ENCODE measurements around the gene MPST.

MPST gene

GRCh38 chr22:37018815-37019308, 680 bp upstream of the MPST start:
- FAIRE-seq (no peak), DNase-seq (ENCODE audit: insufficient read length, low spot score) (no peak)
- TF ChIP-seq SPI1 (IDR thresholded peaks at IDR 0.05; ENCODE audit: low read depth, low read length), result no peak
- TF ChIP-seq POLR2A (IDR thresholded peaks at IDR 0.05; ENCODE audit: low read depth, low read length), result no peak
- no peak for TF ChIP-seq PAX5 (IDR thresholded peaks at IDR 0.05; ENCODE audit: insufficient read depth, low read length, severe bottlenecking)
- TF ChIP-seq TAF1 (IDR thresholded peaks at IDR 0.05; ENCODE audit: low read depth, low read length), result no peak
- TF ChIP-seq POU2F2 (IDR thresholded peaks at IDR 0.05; ENCODE audit: low read depth, low read length), result no peak
- TF ChIP-seq POLR2AphosphoS5 (IDR thresholded peaks at IDR 0.05; ENCODE audit: low read depth, low read length), result no peak

GRCh38 chr22:37020192-37020479, 594 bp downstream of the MPST start:
- TF ChIP-seq POLR2A (IDR thresholded peaks at IDR 0.05; ENCODE audit: low read depth, low read length), result no peak
- no peak for TF ChIP-seq POLR2AphosphoS5 (IDR thresholded peaks at IDR 0.05; ENCODE audit: low read depth, low read length)
- no peak for TF ChIP-seq POU2F2 (IDR thresholded peaks at IDR 0.05; ENCODE audit: low read depth, low read length)
- no peak for TF ChIP-seq PAX5 (IDR thresholded peaks at IDR 0.05; ENCODE audit: insufficient read depth, low read length, severe bottlenecking)
- TF ChIP-seq SPI1 (IDR thresholded peaks at IDR 0.05; ENCODE audit: low read depth, low read length), result no peak
- TF ChIP-seq TAF1 (IDR thresholded peaks at IDR 0.05; ENCODE audit: low read depth, low read length), result no peak
- FAIRE-seq (peak; percentile 85), DNase-seq (ENCODE audit: insufficient read length, low spot score) (no peak)

- no peak for TF ChIP-seq POLR2AphosphoS5 (IDR thresholded peaks at IDR 0.05; ENCODE audit: low read depth, low read length)
- no peak for TF ChIP-seq POU2F2 (IDR thresholded peaks at IDR 0.05; ENCODE audit: low read depth, low read length)
- no peak for TF ChIP-seq POLR2A (IDR thresholded peaks at IDR 0.05; ENCODE audit: low read depth, low read length)
- TF ChIP-seq PAX5 (IDR thresholded peaks at IDR 0.05; ENCODE audit: insufficient read depth, low read length, severe bottlenecking), result no peak
- TF ChIP-seq TAF1 (IDR thresholded peaks at IDR 0.05; ENCODE audit: low read depth, low read length), result no peak
- TF ChIP-seq SPI1 (IDR thresholded peaks at IDR 0.05; ENCODE audit: low read depth, low read length), result no peak
- FAIRE-seq, result peak; percentile 45
- no peak for DNase-seq (ENCODE audit: insufficient read length, low spot score)
These were observed 1.5 kb downstream of the MPST start for GRCh38 chr22:37021041-37021440.

- FAIRE-seq (peak; percentile 66), DNase-seq (ENCODE audit: insufficient read length, low spot score) (peak; percentile 80)
- TF ChIP-seq SPI1 (IDR thresholded peaks at IDR 0.05; ENCODE audit: low read depth, low read length), result peak; percentile 65
- no peak for TF ChIP-seq PAX5 (IDR thresholded peaks at IDR 0.05; ENCODE audit: insufficient read depth, low read length, severe bottlenecking)
- no peak for TF ChIP-seq TAF1 (IDR thresholded peaks at IDR 0.05; ENCODE audit: low read depth, low read length)
- TF ChIP-seq POLR2A (IDR thresholded peaks at IDR 0.05; ENCODE audit: low read depth, low read length), result no peak
These were observed 2.4 kb downstream of the MPST start for GRCh38 chr22:37021710-37022482.

- FAIRE-seq (no peak), DNase-seq (ENCODE audit: insufficient read length, low spot score) (no peak)
- TF ChIP-seq POLR2AphosphoS5 (IDR thresholded peaks at IDR 0.05; ENCODE audit: low read depth, low read length) (no peak), PAX5 (IDR thresholded peaks at IDR 0.05; ENCODE audit: insufficient read depth, low read length, severe bottlenecking) (no peak), POU2F2 (IDR thresholded peaks at IDR 0.05; ENCODE audit: low read depth, low read length) (no peak), TAF1 (IDR thresholded peaks at IDR 0.05; ENCODE audit: low read depth, low read length) (no peak)
These were observed 3.2 kb downstream of the MPST start for GRCh38 chr22:37022483-37023337.

GRCh38 chr22:37023743-37024338, 4.3 kb downstream of the MPST start:
- no peak for TF ChIP-seq POLR2AphosphoS5 (IDR thresholded peaks at IDR 0.05; ENCODE audit: low read depth, low read length)
- no peak for TF ChIP-seq POU2F2 (IDR thresholded peaks at IDR 0.05; ENCODE audit: low read depth, low read length)
- no peak for TF ChIP-seq PAX5 (IDR thresholded peaks at IDR 0.05; ENCODE audit: insufficient read depth, low read length, severe bottlenecking)
- TF ChIP-seq TAF1 (IDR thresholded peaks at IDR 0.05; ENCODE audit: low read depth, low read length), result no peak
- TF ChIP-seq SPI1 (IDR thresholded peaks at IDR 0.05; ENCODE audit: low read depth, low read length), result no peak
- TF ChIP-seq POLR2A (IDR thresholded peaks at IDR 0.05; ENCODE audit: low read depth, low read length), result no peak
- FAIRE-seq (no peak), DNase-seq (ENCODE audit: insufficient read length, low spot score) (no peak)

GRCh38 chr22:37024339-37025157, 5.0 kb downstream of the MPST start:
- no peak for FAIRE-seq
- no peak for DNase-seq (ENCODE audit: insufficient read length, low spot score)
- TF ChIP-seq POLR2A (IDR thresholded peaks at IDR 0.05; ENCODE audit: low read depth, low read length), result no peak
- no peak for TF ChIP-seq POLR2AphosphoS5 (IDR thresholded peaks at IDR 0.05; ENCODE audit: low read depth, low read length)
- TF ChIP-seq TAF1 (IDR thresholded peaks at IDR 0.05; ENCODE audit: low read depth, low read length), result no peak
- TF ChIP-seq PAX5 (IDR thresholded peaks at IDR 0.05; ENCODE audit: insufficient read depth, low read length, severe bottlenecking), result no peak
- no peak for TF ChIP-seq SPI1 (IDR thresholded peaks at IDR 0.05; ENCODE audit: low read depth, low read length)
- TF ChIP-seq POU2F2 (IDR thresholded peaks at IDR 0.05; ENCODE audit: low read depth, low read length), result no peak

- TF ChIP-seq SPI1 (IDR thresholded peaks at IDR 0.05; ENCODE audit: low read depth, low read length) (no peak), PAX5 (IDR thresholded peaks at IDR 0.05; ENCODE audit: insufficient read depth, low read length, severe bottlenecking) (no peak), POLR2AphosphoS5 (IDR thresholded peaks at IDR 0.05; ENCODE audit: low read depth, low read length) (no peak), POU2F2 (IDR thresholded peaks at IDR 0.05; ENCODE audit: low read depth, low read length) (no peak), TAF1 (IDR thresholded peaks at IDR 0.05; ENCODE audit: low read depth, low read length) (no peak), POLR2A (IDR thresholded peaks at IDR 0.05; ENCODE audit: low read depth, low read length) (no peak)
- DNase-seq (ENCODE audit: insufficient read length, low spot score), result no peak
- FAIRE-seq, result no peak
These were observed 6.0 kb downstream of the MPST start for GRCh38 chr22:37025500-37026070.

Data from GM12891 (cell line).